Neural cell (in vitro differentiated cells): ENCODE measurements around the gene MGAT5. TPM values are rescaled to one million over a fixed set of nuclear protein-coding genes. Genes with fewer than 3 reads are reported as not detected.

Experiments used
- H2AFZ ChIP-seq: fragments of 200-600, 300-800 bp; sonication (generic), shearing (Covaris generic); 2 replicates; pipeline ENCODE4 v1.6.0; 2014; ENCODE audit warnings: low read depth, mild to moderate bottlenecking, antibody characterized with exemption, low read length, moderate library complexity
- H3F3A ChIP-seq: fragments of 200-600 bp; shearing (Covaris generic); 2 replicates; pipeline ENCODE4 v1.6.1; 2016; ENCODE audit warnings: mild to moderate bottlenecking, moderate library complexity, mixed read lengths, antibody characterized with exemption, low read length; ENCODE audit not compliant: insufficient read depth, poor library complexity, severe bottlenecking
- H3K27ac ChIP-seq: fragments of 200-600, 300-800 bp; sonication (generic), shearing (Covaris generic); 2 replicates; pipeline ENCODE4 v1.5.1; 2014; ENCODE audit warnings: mild to moderate bottlenecking, low read length, moderate library complexity
- H3K27me3 ChIP-seq: fragments of 300-800, 200-600 bp; sonication (generic), shearing (Covaris generic); 2 replicates; pipeline ENCODE4 v1.6.0; 2014; ENCODE audit warnings: mild to moderate bottlenecking, low read depth, low read length, moderate library complexity; ENCODE audit not compliant: insufficient read depth
- H3K36me3 ChIP-seq: fragments of 300-800, 200-600 bp; sonication (generic), shearing (Covaris generic); 2 replicates; pipeline ENCODE4 v1.5.1; 2014; ENCODE audit warnings: mild to moderate bottlenecking, antibody characterized with exemption, low read length, moderate library complexity; ENCODE audit not compliant: insufficient read depth
- H3K4me2 ChIP-seq: fragments of 300-800, 200-600 bp; sonication (generic), shearing (Covaris generic); 2 replicates; pipeline ENCODE4 v1.6.0; 2014; ENCODE audit warnings: mild to moderate bottlenecking, low read length
- H3K4me3 ChIP-seq: fragments of 300-800, 200-600 bp; sonication (generic), shearing (Covaris generic); 2 replicates; pipeline ENCODE4 v1.5.1; 2014; ENCODE audit warnings: mild to moderate bottlenecking, low read length, moderate library complexity
- H3K79me2 ChIP-seq: fragments of 200-600 bp; shearing (Covaris generic); replicated peaks from 2 replicates; pipeline ENCODE4 v1.6.0; 2014; ENCODE audit warnings: mild to moderate bottlenecking, low read length, moderate library complexity; ENCODE audit not compliant: insufficient read depth
- H3K9ac ChIP-seq: fragments of 300-800, 200-600 bp; sonication (generic), shearing (Covaris generic); 2 replicates; pipeline ENCODE4 v1.6.1; 2016; ENCODE audit warnings: mild to moderate bottlenecking, low read length, mixed read lengths
- H3K9me2 ChIP-seq: fragments of 200-600 bp; shearing (Covaris generic); 2 replicates; pipeline ENCODE4 v1.6.1; 2016; ENCODE audit warnings: mild to moderate bottlenecking, low read length, mixed read lengths; ENCODE audit not compliant: insufficient read depth
- H3K9me3 ChIP-seq: fragments of 200-600, 300-800 bp; sonication (generic), shearing (Covaris generic); 2 replicates; pipeline ENCODE4 v1.6.1; 2016; ENCODE audit warnings: mild to moderate bottlenecking, mixed run types, low read length, moderate library complexity, mixed read lengths
- H4K20me1 ChIP-seq: fragments of 200-600 bp; shearing (Covaris generic); 2 replicates; pipeline ENCODE4 v1.6.1; 2016; ENCODE audit warnings: mild to moderate bottlenecking, mixed run types; ENCODE audit not compliant: insufficient read depth
- EP300 ChIP-seq: fragments of 450-650 bp; conservative IDR thresholded peaks from 2 replicates; pipeline ENCODE4 v1.6.1; 2014; ENCODE audit warnings: antibody characterized with exemption, mild to moderate bottlenecking, moderate library complexity; ENCODE audit not compliant: poor library complexity, severe bottlenecking
- EZH2 ChIP-seq: fragments of 200-600, 300-800 bp; shearing (Covaris generic), sonication (generic); IDR thresholded peaks from 2 replicates; pipeline ENCODE4 v1.6.1; 2014; ENCODE audit warnings: antibody characterized with exemption, low read length, borderline replicate concordance, mild to moderate bottlenecking; ENCODE audit not compliant: insufficient read depth, poor library complexity, severe bottlenecking
- MXI1 ChIP-seq: fragments of 450-650 bp; conservative IDR thresholded peaks from 2 replicates; pipeline ENCODE4 v1.6.1; 2014; ENCODE audit warnings: antibody characterized with exemption, mild to moderate bottlenecking; ENCODE audit not compliant: poor library complexity, severe bottlenecking
- POLR2AphosphoS5 ChIP-seq: IDR thresholded peaks from 2 replicates; pipeline ENCODE4 v1.6.1; 2012
- RAD21 ChIP-seq: fragments of 450-650 bp; conservative IDR thresholded peaks from 2 replicates; pipeline ENCODE4 v1.6.1; 2014; ENCODE audit warnings: antibody characterized with exemption, mild to moderate bottlenecking, moderate library complexity
- SMC3 ChIP-seq: fragments of 450-650 bp; conservative IDR thresholded peaks from 2 replicates; pipeline ENCODE4 v1.6.1; 2014; ENCODE audit warnings: antibody characterized with exemption, mild to moderate bottlenecking, moderate library complexity; ENCODE audit not compliant: poor library complexity
- TAF1 ChIP-seq: IDR thresholded peaks from 2 replicates; pipeline ENCODE4 v1.6.1; 2012; ENCODE audit warnings: low read depth
- polyA plus RNA-seq: library from polyadenylated mRNA; depleted of rRNA; stranded (reverse); fragments of >200 nt; gene quantifications from 2 replicates; pipeline ENCODE4 v1.2.3, GENCODE V29; 2014
- TF ChIP-seq, protein P1 (sequence below): fragments of 450-650 bp; IDR thresholded peaks from 2 replicates; pipeline ENCODE4 v1.5.1; 2014; ENCODE audit warnings: antibody characterized with exemption, mild to moderate bottlenecking, moderate library complexity; ENCODE audit not compliant: poor library complexity, severe bottlenecking
- TF ChIP-seq, protein P2 (sequence below): IDR thresholded peaks from 2 replicates; pipeline ENCODE4 v1.6.1; 2012; ENCODE audit warnings: borderline replicate concordance

The MGAT5 gene
- polyA plus RNA-seq, 1 donor from 2014 or later, result 40.9 TPM

DNA sequence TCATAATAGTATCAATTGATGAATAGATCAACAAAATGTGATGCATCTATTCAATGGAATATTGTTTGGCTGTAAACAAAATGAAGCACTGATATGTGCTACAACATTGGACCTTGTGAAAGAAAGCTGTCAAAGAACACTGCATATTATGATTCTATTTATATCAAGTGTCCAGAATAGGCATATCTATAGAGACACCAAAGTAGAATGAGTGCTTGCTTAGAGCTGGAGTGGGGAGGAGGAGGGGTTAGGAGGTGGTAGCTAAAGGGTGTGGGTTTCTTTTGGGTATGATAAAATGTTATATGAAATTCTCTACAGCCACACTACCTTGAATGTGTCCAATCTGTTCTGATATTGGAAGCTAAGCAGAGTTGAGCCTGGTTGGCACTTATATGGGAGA is 23.0 kb upstream of the MGAT5 start:
- Histone ChIP-seq H3K79me2 (no peaks in the 10 kb centered on the region), H4K20me1 (no peaks in the 10 kb centered on the region), H3K9me2 (no peaks in the 10 kb centered on the region), H3K27me3 (no peaks in the 10 kb centered on the region), H3K27ac (no peak overlapping the region), H3K4me2 (no peak overlapping the region), H3F3A (no peaks in the 10 kb centered on the region), H2AFZ (no peak overlapping the region), H3K9ac (no peak overlapping the region), H3K4me3 (no peak overlapping the region), H3K9me3 (peaks cover 6% of the 10 kb centered on the region), H3K36me3 (no peaks in the 10 kb centered on the region)
- TF ChIP-seq, protein P1, sequence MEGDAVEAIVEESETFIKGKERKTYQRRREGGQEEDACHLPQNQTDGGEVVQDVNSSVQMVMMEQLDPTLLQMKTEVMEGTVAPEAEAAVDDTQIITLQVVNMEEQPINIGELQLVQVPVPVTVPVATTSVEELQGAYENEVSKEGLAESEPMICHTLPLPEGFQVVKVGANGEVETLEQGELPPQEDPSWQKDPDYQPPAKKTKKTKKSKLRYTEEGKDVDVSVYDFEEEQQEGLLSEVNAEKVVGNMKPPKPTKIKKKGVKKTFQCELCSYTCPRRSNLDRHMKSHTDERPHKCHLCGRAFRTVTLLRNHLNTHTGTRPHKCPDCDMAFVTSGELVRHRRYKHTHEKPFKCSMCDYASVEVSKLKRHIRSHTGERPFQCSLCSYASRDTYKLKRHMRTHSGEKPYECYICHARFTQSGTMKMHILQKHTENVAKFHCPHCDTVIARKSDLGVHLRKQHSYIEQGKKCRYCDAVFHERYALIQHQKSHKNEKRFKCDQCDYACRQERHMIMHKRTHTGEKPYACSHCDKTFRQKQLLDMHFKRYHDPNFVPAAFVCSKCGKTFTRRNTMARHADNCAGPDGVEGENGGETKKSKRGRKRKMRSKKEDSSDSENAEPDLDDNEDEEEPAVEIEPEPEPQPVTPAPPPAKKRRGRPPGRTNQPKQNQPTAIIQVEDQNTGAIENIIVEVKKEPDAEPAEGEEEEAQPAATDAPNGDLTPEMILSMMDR, result no peak
- TF ChIP-seq, protein P2, sequence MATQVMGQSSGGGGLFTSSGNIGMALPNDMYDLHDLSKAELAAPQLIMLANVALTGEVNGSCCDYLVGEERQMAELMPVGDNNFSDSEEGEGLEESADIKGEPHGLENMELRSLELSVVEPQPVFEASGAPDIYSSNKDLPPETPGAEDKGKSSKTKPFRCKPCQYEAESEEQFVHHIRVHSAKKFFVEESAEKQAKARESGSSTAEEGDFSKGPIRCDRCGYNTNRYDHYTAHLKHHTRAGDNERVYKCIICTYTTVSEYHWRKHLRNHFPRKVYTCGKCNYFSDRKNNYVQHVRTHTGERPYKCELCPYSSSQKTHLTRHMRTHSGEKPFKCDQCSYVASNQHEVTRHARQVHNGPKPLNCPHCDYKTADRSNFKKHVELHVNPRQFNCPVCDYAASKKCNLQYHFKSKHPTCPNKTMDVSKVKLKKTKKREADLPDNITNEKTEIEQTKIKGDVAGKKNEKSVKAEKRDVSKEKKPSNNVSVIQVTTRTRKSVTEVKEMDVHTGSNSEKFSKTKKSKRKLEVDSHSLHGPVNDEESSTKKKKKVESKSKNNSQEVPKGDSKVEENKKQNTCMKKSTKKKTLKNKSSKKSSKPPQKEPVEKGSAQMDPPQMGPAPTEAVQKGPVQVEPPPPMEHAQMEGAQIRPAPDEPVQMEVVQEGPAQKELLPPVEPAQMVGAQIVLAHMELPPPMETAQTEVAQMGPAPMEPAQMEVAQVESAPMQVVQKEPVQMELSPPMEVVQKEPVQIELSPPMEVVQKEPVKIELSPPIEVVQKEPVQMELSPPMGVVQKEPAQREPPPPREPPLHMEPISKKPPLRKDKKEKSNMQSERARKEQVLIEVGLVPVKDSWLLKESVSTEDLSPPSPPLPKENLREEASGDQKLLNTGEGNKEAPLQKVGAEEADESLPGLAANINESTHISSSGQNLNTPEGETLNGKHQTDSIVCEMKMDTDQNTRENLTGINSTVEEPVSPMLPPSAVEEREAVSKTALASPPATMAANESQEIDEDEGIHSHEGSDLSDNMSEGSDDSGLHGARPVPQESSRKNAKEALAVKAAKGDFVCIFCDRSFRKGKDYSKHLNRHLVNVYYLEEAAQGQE, result no peak
- no peak for TF ChIP-seq RAD21
- TF ChIP-seq MXI1, result no peak
- TF ChIP-seq TAF1, result no peak
- no peak for TF ChIP-seq EZH2
- TF ChIP-seq POLR2AphosphoS5, result no peak
- TF ChIP-seq SMC3, result no peak
- no peak for TF ChIP-seq EP300

DNA sequence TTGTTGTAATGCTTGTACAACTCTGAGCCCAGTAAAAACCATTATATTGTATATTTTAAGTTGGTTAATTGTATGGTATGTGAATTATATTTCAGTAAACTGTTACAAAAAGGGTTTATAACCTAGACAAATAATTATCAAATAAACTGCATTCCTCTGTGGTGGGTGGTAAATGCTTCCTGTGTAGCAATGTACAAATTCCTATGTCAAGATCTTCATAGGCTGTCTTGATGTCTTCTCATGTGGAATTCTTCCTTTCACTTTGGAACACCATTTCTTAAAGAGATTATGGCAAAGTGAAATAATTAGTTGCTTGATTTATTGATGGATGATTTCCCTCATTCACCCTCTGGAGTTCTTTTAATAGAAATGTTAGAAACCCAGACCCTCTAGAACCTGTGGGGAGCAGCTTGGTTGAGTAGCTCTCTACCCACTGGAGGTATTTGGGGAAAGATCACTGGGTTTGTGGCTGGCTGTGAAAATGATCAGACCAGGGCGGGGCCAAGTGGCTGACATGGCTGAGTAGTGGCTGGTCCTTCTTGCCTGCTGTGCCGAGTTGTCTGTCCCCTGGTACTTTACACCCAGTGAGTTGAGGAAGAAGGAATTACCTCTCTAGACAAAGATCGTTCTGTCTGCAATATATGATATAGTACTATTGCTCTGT is 22.4 kb upstream of the MGAT5 start:
- no peaks in the 10 kb centered on the region for H3K79me2 ChIP-seq
- no peak overlapping the region for H3K4me2 ChIP-seq
- no peaks in the 10 kb centered on the region for H3K27me3 ChIP-seq
- no peak overlapping the region for H3K4me3 ChIP-seq
- no peak overlapping the region for H3K27ac ChIP-seq
- peaks cover 6% of the 10 kb centered on the region for H3K9me3 ChIP-seq
- no peaks in the 10 kb centered on the region for H4K20me1 ChIP-seq
- TF ChIP-seq, protein P2, result no peak
- no peak overlapping the region for H2AFZ ChIP-seq
- H3K9me2 ChIP-seq, result no peaks in the 10 kb centered on the region
- H3F3A ChIP-seq, result no peaks in the 10 kb centered on the region
- no peak overlapping the region for H3K9ac ChIP-seq
- H3K36me3 ChIP-seq, result no peaks in the 10 kb centered on the region
